ENCODE measurements around the gene RNF166.
A peak's percentile ranks its signal among the peaks of the same experiment; 100 is the strongest.

Gene RNF166, protein sequence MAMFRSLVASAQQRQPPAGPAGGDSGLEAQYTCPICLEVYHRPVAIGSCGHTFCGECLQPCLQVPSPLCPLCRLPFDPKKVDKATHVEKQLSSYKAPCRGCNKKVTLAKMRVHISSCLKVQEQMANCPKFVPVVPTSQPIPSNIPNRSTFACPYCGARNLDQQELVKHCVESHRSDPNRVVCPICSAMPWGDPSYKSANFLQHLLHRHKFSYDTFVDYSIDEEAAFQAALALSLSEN

DNA sequence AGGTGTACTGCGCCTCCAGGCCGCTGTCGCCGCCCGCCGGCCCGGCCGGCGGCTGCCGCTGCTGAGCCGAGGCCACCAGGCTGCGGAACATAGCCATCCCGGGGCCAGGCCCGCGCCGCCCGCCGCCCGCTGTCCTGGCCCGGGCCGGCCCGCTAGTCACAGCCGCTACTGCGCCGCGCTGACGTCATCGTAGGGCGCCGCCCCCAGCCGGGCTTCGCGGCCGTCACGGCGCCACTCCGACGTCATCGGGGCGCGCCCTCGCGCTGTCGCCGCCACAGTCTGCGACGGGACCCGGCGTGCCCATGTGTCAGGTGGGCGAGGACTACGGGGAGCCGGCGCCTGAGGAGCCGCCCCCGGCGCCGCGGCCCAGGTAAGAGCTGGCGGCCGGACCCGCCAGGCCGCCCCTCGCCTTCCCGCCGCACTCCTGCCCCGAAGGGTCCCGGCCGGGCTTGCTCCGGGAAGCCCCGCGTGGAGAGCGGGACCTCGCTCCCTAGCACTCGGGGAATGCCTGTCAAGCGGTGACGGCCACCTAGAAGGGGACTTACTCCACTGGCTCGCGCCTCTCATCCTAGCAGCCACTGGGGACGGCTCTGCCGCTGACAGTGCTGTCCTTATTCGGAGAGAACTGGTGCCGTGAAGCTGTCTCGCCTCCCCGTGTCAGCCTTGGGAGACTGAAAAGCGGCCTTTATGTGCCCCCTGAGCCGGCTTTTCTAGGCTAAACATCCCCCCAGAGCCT, at the start of gene RNF166, which contains the start of gene CTU2:
TSS of gene RNF166 (minus strand) at position 180 of the 736 bp plus-strand sequence. CDS start at position 97, 83 bp downstream.
TSS of gene CTU2 (plus strand) at position 275 of the 736 bp plus-strand sequence. CDS start at position 303, 28 bp downstream.
- peak; percentile 21 for DNase-seq

DNA sequence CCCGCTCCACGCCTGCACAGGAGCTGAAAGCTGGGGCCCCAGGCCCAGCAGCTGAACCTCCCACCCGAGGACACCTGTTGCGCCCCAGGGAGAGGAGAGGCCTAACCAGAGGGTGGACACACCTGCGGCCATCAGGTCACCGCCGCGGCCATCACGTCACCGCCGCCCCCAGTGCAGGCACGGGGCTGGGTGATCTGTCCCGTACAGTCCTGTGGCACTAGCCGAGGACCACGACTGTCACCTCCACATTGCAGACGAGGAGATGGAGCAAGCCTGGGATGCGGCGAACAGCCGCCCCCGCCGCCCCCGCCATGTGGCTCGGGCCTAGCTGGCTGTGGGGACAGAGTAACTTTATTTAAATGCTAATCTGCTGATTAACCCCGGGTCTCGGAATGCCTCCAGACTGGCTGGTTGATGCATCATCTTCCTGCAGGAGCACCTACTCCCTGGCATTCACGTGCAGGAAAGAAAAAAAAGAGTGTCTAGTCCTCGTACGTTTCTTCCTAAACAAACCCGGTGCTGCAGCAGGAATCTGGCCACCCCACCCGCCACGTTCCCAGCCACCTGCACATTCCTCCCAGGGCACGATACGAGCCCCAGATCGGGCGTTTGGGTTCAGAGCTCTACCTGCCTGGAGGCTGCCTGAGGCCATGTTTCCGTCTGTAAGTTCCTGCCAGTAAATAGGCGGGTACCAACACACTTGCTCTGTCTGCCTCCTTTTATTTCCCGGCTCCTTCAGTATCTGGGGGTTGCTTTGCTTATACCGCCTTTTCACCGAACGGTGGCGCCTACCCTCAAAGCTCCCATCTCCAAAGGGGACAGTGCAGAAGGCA, 48.9 kb upstream of the RNF166 start:
- no peak for DNase-seq

DNA sequence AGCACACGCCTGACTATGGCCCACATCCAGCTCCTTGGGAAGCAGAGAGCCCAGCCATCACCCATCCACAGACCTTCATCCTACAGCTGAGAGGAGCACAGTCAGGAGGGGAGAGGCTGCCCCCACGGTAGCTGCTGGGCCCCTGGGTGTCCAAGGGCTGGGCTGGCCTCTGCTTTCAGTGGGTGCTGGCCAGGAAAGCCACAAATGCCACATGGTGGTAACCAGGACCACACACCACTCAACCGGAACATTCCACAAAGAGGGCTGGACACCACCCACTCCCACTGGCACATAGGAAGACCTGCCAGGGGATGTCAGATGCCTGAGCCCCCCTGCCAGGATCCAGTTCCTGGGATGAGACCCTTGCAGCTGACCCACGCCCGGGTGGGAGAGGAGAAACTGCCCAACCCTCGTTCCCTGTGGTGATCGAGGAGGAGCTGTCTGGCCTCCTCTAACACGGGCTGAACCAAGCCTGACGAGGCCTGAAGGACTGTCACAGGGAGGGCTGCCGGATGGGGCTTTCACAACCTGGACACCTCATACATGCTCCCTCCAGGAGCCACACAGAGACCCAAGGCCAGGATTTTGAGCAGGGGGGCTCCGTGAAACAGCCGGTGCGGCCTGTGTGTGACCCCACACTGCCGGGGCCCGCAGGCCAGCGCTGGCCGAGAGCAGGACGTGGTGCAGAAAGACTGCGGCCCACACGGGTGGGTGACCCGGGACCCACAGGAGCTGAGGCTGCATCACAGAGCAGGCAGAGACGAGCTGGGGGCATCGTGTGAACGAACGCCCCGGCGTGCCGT, 48.1 kb upstream of the RNF166 start:
- no peak for DNase-seq

DNA sequence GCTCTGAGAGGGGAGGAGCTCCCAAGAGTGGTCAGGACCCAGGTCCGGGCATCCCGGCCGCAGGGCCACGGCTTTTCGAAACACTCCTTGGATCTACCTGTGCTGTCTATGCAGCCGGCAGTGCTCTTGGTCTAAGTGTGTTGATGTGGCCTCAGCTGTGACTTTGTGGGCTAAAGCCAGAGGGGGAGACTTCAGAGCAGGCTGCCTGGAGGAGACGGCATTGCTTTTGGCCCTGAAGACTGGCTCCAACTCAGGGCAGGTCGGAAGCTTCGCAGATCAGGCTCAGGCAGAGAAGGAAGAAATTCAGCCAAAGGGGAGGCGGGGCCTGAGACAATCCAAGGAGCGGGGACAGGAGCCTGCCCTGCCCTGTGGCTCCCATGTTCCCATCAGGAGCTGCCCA, 47.4 kb upstream of the RNF166 start:
- no peak for DNase-seq

DNA sequence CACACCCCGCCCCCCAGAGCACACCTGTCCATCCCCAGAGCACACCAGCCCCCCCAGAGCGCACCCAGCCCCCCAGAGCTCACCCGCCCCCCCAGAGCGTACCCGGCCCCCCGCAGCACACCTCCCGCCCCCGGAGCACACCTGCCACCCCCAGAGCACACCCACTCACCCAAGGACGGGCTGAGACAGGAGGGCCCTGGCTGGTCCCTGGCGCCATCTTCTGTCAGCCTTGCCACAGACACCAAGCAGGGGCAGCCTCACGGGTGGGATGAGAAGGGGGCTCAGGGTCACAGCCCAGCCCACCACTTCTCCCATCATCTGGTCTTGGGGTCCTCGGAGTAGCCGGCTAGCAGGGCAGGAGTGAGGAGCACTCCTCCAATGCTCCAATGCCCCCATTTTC, 47.0 kb upstream of the RNF166 start:
- no peak for DNase-seq

DNA sequence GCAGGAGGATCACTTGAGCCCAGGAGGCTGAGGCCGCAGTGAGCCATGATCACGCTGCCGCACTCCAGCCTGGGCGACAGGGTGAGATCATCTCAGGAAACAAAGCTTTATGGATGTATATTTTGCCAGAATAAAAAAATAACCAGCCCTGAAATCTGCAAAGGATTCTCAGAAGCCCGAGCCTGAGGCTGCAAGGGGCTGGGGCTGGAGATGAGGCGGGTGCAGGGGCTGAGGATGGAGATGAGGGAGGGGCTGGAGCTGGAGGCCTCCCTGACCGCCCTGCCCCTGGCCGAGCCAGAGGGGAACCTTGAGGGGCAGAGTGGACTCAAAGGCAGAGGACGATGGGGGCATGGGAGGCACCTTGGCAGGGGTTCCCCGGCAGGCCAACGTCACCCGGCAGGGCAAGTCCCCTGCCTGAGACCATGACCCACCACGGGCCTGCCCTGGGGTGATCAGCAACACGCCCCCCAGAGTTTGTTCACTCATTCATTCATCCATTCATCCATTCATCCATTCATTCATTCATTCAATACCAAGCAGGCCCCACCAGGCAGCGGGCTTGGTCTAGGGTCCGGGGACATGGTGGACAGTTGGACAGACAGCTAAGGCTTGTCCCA, 46.3 kb upstream of the RNF166 start:
- DNase-seq: no peak

DNA sequence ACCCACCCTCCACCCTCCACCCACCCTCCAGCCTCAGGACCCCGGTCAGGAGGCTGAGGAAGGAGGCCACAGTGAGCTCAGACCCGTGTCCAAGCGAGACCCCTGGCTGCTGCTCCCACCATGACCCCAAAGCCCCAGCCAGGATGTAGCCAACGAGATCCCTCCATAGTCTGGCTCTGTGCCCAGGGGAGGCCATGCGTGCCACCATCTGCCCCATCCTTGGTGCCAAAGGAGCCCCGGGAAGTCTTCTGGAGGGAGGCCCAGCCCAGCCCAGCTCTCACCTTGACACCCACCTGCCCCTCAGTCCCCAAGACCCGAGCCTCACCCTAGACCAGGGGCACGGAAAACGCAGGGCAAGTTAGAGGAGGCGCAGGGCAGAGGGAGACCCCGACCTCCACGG, 44.6 kb upstream of the RNF166 start:
- peak; percentile 6 for DNase-seq

DNA sequence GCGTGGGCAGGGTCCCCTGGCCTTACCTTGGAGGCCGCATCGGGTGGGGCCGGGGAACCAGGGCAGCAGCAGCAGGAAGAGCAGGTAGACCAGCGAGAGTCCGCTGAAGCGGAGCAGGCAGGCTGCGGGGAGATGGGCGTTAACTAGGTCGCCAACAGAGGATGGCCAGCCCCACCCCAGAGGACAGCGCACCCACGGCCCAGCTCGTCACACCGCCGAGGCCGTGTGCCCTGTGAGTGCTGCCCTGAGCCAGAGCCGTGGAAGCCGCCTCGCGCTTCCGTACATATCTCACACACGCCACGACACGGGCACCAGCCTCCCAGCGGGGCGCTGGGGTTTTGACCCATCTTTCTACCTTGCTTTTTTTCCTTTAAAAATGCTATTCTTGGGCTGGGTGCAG, 43.1 kb upstream of the RNF166 start:
- no peak for DNase-seq

DNA sequence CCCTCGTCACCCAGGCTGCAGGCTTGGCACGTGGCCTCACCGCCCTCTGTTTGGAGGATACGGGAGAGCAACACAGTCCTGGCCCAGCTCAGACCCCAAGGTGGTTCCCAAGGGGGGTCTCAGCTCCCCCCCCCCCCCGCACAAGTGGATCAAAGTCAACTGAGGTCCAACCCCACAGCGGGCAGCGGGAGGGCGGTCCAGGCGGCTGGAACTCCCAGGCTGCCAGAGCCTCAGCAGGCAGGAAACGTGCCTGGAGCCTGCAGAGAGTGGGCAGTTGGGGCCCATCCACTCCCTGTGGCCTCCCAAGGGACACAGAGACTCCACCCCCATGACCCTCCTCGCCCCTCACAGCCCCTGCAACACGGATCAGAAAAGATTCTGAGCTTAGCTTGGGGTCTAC, 42.2 kb upstream of the RNF166 start:
- no peak for DNase-seq

DNA sequence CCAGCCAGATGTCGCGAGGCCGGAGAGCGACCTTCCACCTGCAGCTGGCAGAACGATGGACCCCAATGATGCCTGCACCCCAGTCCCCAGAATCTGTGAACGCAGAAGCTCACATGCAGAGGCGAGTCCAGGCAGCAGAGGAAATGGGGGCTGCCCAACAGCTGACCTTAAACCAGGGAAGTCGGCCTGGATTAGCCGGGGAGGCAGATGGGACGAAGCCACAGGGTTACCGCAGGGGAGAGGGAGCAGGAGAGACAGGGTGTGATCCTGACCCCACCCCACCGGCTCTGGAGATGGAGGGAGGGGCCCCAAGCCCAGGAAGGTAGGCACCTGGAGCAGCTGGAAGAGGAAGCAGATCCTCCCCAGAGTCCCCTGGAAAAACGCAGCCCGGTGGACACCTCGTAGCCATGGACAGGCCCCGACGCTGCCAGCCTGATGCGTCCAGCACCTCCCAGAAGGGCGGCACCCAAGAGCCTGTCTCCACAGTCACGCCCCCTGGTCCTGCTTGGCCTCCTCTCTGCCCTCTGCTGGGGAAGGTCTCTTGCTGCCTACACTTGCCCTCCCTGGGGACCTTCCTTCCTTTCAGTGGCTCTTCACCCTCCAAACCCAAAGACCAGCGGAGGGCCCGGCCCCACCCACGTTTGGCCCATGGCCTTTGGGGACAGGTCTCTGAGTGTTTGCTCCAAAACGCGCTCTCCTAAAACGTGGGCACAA, 41.5 kb upstream of the RNF166 start:
- no peak for DNase-seq

DNA sequence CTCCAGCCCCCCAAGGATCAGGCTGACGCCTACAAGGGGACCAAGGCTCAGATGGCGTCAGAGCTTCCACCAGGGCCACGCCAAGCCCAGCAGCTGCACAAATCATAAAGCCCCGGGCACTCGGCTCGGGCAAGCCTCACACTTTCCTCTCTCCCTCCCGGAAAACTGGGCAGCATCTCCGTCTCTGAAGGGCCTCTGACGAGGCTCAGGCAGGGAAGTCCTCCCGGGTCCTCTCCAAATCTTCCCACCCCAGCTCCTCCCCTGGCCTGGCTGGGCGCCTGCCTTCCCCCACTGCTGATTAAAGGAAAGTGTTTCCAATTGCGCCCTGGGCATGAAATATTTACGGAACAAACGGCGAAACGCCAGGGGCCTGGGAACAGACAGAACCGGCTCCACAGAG, 40.3 kb upstream of the RNF166 start:
- no peak for DNase-seq

DNA sequence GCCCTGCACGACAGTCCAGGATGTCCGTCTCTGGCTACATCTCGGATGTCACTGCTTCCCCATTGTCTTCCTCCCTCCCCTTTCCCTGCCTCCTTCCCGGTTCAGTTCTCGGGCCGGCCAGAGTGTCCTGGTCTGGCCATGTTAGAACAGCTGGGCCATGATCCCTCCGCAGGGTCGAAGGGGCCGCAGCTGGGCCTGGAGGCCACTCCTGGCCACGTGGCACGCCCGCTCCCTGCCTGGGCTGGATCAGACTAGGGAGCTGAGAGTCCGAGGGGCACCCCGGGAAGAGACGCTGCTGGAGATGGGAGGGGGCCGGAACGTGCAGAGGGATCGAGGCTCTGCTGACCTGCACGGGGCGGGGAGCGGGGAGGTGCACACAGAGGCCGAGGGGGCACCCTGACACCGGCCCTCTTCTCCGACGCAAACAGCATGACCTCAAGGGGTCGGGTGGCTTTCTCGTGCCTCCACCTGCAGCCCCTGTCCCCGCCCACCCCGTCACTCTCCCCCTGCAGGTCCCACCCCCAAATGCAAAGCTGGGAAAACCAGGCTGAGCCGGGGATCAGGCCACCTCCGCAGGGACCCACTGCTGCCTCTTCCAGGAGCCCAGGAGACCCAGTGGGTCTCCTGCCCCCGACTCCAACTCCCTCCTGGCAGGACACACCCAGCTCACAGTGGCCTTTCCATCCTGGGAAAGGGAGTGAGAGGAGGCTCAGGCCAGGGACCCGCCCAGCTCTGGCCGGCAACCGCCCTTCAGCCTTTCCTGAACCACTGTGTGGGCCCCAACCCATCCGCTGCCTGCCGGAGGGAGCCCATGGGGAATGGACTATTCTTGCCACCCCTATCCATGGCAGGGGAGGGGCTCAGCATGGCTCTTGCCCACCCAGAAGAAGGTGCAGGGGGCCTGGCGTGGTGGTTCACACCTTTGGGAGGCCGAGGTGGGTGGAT, 38.6 kb upstream of the RNF166 start:
- DNase-seq: no peak

DNA sequence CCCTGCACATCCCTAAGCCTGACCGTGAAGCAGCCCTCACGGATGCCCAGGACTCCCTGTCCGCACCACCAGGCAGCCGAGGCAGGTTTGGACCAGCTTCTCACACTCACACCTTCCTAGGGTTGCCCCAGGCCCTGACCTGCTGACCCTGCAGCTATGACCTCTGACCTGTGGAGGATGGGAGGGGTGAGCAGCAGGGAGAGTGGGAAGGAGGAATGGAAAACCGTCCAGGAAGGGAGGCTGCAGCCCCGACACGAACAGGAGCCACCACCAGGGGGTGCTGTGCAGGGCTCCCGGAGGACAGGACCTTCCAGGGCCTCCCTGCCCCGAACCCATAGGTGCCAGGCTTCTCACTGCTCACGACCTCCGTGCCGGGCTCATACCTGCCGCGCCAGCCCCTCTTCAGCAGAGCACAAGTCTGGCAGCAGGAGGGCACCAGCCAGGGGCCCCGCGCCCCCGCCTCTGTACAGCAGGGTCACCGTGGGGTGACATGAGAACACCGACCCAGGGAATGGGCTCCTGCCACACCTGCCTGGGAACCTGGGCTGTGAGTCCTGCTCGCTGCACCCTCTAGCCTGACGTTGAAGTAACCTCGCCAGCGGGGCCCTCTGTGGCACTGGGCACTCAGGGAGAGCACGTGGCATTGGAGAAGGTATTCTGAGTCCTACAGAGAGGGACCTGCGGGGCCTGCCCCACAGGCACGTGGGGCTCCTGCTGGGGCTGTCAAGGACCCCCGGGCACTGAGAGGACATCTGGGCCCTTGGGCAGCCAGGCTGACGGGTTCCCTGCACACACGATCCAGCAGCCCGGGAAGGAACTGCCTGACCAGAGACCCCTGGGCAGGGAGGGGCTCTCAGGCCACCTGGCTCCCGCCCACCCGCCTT, 37.7 kb upstream of the RNF166 start:
- peak; percentile 23 for DNase-seq

DNA sequence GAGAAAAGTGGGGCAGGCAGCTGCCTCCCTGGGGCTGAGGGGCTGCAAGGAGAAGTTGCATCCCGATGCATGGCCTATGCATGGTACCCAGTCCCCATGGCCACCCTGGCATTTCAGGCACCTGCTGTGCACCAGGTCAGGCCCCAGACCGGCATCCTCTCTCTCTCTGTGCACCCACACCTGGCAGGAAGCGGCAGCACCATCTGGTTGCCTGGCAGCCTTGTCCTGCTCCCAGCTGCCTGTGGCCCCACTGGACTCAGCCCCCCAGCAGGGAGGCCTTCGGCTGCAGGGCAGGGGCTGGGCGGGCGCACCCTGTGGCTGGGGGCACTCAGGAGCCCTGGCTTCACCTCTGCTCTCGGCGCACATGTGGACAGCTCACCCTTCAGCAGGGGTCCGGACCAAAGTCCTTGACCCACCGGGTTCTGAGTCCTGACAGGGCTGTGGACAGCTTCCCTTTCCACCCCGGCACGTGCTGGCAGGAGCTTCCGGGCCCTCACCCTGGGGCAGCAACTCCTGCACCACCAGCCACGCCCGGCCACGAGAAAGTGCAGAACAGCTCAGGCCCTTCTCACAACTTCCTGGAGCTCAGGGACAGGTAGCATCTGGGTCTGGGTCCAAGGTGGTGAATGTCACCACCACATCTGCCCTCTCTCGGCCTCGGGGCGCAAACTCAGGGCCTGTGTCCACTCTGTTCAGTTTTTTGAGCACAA, 36.8 kb upstream of the RNF166 start:
- DNase-seq: no peak

DNA sequence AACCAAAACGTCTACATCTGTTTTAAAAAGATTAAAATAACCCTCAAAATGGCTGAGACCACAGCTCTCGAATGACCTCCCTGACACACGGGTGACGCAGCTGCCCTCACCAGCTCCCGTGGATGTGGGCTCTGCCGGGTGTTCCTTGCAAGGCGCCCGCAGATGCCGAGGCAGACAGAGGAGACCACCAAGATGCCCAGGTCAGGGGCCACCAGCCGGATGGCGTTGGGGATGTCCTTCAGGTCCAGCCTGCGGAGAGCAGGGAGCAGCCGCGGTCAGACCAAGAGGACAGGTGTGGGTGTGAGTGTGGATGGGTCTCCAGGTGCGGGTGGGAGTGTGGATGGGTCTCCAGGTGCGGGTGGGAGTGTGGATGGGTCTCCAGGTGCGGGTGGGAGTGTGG, 35.2 kb upstream of the RNF166 start:
- no peak for DNase-seq

DNA sequence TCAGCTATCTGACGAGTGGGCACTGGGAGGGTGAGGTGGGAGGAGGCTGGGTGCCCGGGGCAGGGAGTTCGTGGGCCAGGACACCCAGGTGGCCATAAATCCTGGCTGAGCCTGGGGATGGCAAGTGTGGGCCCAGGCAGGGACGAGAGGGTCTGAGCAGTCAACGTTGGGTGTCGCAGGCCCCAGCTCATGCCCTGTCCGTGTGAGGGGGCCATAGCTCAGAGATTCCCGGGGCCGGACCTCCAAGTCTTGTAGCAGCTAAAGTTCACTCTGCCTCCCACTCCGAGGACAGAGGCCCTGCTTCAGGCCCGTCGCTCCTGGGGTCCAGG, 34.5 kb upstream of the RNF166 start:
- DNase-seq: no peak

DNA sequence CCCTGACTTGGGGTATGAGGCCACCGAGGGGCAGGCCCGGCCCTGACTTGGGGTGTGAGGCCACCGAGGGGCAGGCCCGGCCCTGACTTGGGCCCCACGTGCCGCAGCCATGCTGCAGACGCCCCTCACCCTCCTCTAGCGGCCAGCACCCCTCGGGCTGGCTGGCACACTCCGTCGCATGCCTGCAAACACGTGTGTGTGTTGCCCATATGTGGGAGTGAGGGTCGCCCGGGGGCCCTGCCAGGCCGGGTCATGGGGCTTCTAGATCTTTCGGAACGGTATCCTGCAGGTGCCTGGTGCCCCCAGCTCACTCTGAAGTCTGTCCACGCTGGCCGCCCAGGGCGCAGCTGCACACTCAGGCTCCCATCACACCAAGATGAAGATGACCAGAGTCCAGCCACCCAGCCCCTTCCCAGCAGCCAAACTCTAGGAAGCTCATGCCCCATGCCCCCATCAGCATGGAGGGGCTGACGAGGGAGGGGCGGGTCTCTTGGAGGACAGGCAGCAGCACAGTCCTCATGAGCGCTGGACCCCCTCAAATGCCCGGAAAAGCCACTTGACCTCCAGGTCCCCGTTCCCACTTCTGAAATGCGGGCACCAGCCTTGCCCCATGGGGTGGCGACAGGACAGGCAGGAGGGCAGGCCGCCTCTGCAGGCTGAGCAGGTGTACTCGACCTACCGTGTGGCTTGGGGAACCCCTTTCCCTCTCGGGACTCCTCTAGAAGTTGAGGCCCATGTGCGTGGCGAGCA, 33.9 kb upstream of the RNF166 start:
- DNase-seq: no peak
